ENCODE measurements around the gene ANAPC4. TPM values are rescaled to one million over a fixed set of nuclear protein-coding genes. Genes with fewer than 3 reads are reported as not detected.

Gene ANAPC4
- total RNA-seq, 1 experiment from 2014 or later, result 42.8 TPM

DNA sequence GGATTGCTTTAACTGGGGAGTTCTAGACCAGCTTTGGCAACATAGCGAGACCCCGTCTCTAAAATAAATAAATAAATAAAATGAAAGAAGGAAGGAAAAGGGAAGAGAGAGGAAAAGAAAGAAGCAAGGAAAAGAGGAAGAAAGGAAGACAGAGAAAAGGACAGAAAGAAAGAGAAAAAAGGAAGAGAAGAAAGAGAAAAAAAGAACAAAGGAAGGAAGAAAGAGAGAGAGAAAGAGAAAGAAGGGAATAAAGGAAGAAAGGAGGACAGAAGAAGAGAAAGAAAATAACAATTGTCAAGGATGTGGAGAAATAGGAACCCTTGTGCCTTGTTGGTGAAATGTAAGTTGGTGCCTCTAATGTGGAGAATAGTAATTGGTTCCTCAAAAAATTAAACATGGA is 74.6 kb downstream of the ANAPC4 start:
- TF ChIP-seq EZH2 (IDR thresholded peaks at IDR 0.05; ENCODE audit: borderline replicate concordance, low read depth, low read length, poor library complexity, severe bottlenecking) (no peak), CTCF (conservative IDR thresholded peaks at IDR 0.05; ENCODE audit: low read depth, low read length) (no peak)
- no peak for DNase-seq (ENCODE audit: low spot score)
- no peaks in the 10 kb centered on the region for H3K4me1 ChIP-seq (ENCODE audit: insufficient read depth, low read length, poor library complexity, severe bottlenecking)
- H3K4me3 ChIP-seq (ENCODE audit: low read depth, low read length, poor library complexity, severe bottlenecking), result no peak overlapping the region
- intact Hi-C loops (cut with micrococcal nuclease; ENCODE audit: unreplicated experiment), result no loop called here
- no TSS peak for BruUV-seq (replicated peaks)
- no peaks in the 10 kb centered on the region for H3K27me3 ChIP-seq (replicated peaks; ENCODE audit: insufficient read depth, low read depth, low read length, poor library complexity)
- H3K9me3 ChIP-seq (ENCODE audit: low read depth, low read length, poor library complexity, severe bottlenecking), result no peaks in the 10 kb centered on the region
- ChIA-PET CTCF (no interaction called here), POLR2A (ENCODE audit: low non-redundant PET) (no interaction called here)
- no peaks in the 10 kb centered on the region for H3K36me3 ChIP-seq (ENCODE audit: insufficient read depth, low read length, poor library complexity, severe bottlenecking)
- no peak overlapping the region for H3K27ac ChIP-seq (ENCODE audit: low read depth, low read length, poor library complexity, severe bottlenecking)

DNA sequence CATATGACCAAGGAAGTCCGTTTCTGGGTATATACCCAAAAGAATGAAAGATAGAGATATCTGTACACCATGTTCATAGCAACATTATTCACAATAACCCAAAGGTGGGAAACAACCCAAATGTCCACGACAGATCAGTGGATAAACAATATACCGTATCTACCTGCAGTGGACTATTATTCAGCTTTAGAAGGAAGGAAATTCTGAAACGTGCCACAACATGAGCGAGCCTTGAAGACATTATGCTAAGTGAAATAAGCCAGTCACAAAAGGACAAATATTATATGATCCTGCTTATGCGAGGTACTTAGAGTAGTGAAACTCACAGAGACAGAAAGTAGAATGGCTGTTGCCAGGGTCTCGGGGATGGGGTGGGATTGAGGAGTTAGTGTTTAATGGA is 75.0 kb downstream of the ANAPC4 start:
- POLR2A ChIA-PET (ENCODE audit: low non-redundant PET), result no interaction called here
- H3K27ac ChIP-seq (ENCODE audit: low read depth, low read length, poor library complexity, severe bottlenecking), result no peak overlapping the region
- no peaks in the 10 kb centered on the region for H3K9me3 ChIP-seq (ENCODE audit: low read depth, low read length, poor library complexity, severe bottlenecking)
- BruUV-seq (replicated peaks), result no TSS peak
- intact Hi-C loops (cut with micrococcal nuclease; ENCODE audit: unreplicated experiment), result no loop called here
- no peak for DNase-seq (ENCODE audit: low spot score)
- H3K4me3 ChIP-seq (ENCODE audit: low read depth, low read length, poor library complexity, severe bottlenecking), result no peak overlapping the region
- H3K4me1 ChIP-seq (ENCODE audit: insufficient read depth, low read length, poor library complexity, severe bottlenecking), result no peaks in the 10 kb centered on the region
- TF ChIP-seq EZH2 (IDR thresholded peaks at IDR 0.05; ENCODE audit: borderline replicate concordance, low read depth, low read length, poor library complexity, severe bottlenecking) (no peak), CTCF (conservative IDR thresholded peaks at IDR 0.05; ENCODE audit: low read depth, low read length) (no peak)
- no peaks in the 10 kb centered on the region for H3K27me3 ChIP-seq (replicated peaks; ENCODE audit: insufficient read depth, low read depth, low read length, poor library complexity)
- CTCF ChIA-PET, result no interaction called here
- no peaks in the 10 kb centered on the region for H3K36me3 ChIP-seq (ENCODE audit: insufficient read depth, low read length, poor library complexity, severe bottlenecking)

GRCh38 chr4:25454476-25454875 is 77.4 kb downstream of the ANAPC4 start:
- H3K36me3 ChIP-seq (ENCODE audit: insufficient read depth, low read length, poor library complexity, severe bottlenecking), result no peaks in the 10 kb centered on the region
- no peaks in the 10 kb centered on the region for H3K9me3 ChIP-seq (ENCODE audit: low read depth, low read length, poor library complexity, severe bottlenecking)
- intact Hi-C loops (cut with micrococcal nuclease; ENCODE audit: unreplicated experiment), result no loop called here
- H3K27me3 ChIP-seq (replicated peaks; ENCODE audit: insufficient read depth, low read depth, low read length, poor library complexity), result no peaks in the 10 kb centered on the region
- H3K4me1 ChIP-seq (ENCODE audit: insufficient read depth, low read length, poor library complexity, severe bottlenecking), result no peaks in the 10 kb centered on the region
- H3K27ac ChIP-seq (ENCODE audit: low read depth, low read length, poor library complexity, severe bottlenecking), result no peak overlapping the region
- CTCF ChIA-PET, result no interaction called here
- BruUV-seq (replicated peaks), result no TSS peak
- H3K4me3 ChIP-seq (ENCODE audit: low read depth, low read length, poor library complexity, severe bottlenecking), result no peak overlapping the region
- TF ChIP-seq EZH2 (IDR thresholded peaks at IDR 0.05; ENCODE audit: borderline replicate concordance, low read depth, low read length, poor library complexity, severe bottlenecking) (no peak), CTCF (conservative IDR thresholded peaks at IDR 0.05; ENCODE audit: low read depth, low read length) (no peak)
- POLR2A ChIA-PET (ENCODE audit: low non-redundant PET), result no interaction called here
- no peak for DNase-seq (ENCODE audit: low spot score)
